HepG2 (cell line): ENCODE measurements around the gene CD93. TPM values are rescaled to one million over a fixed set of nuclear protein-coding genes. Genes with fewer than 3 reads are reported as not detected.

Source experiments
- BATF2 ChIP-seq: sonication (generic); formaldehyde crosslinking; IDR thresholded peaks from 2 replicates; pipeline ENCODE4 v1.8.0; 2022; ENCODE audit warnings: mild to moderate bottlenecking, missing genetic modification reagents, moderate library complexity
- FOSL2 ChIP-seq: sonication (generic); formaldehyde crosslinking; IDR thresholded peaks from 2 replicates; pipeline ENCODE4 v1.4.0; 2020; ENCODE audit warnings: missing genetic modification reagents
- HHEX ChIP-seq: IDR thresholded peaks from 2 replicates; pipeline ENCODE4 v1.6.1; 2016; ENCODE audit warnings: control low read depth
- ZBTB40 ChIP-seq, 2 experiments: fragments of 450-650 bp in 1 of 2; sonication (generic) in 1 of 2; formaldehyde crosslinking in 1 of 2; IDR thresholded peaks; 2 replicates each; pipeline versions ENCODE4 v1.6.1 to v1.8.0; 2016 to 2022; ENCODE audit warnings: antibody characterized with exemption in 1 of 2, mild to moderate bottlenecking in 1 of 2, missing genetic modification reagents in 1 of 2
- ZMAT3 ChIP-seq: sonication (generic); formaldehyde crosslinking; conservative IDR thresholded peaks from 2 replicates; pipeline ENCODE4 v1.7.0; 2021; ENCODE audit warnings: missing genetic modification reagents
- ZUFSP ChIP-seq: sonication (generic); formaldehyde crosslinking; IDR thresholded peaks from 2 replicates; pipeline ENCODE4 v1.9.0; 2021; ENCODE audit warnings: missing genetic modification reagents, mild to moderate bottlenecking, borderline replicate concordance
- polyA plus RNA-seq, 8 experiments: library from polyadenylated mRNA; depleted of rRNA in 3 of 8; stranded (reverse) in 7 of 8; unstranded in 1 of 8; fragments of >200 nt; fragmentation: Illumina TruSeq in 4 of 8; extraction: Trizol in 4 of 8; gene quantifications; 2 replicates each; pipeline versions ENCODE4 v1.2.1 to v1.2.3, GENCODE V29; 2011 to 2016; ENCODE audit warnings: low read depth in 4 of 8, missing spikeins in 1 of 8, mixed read lengths in 1 of 8; ENCODE audit not compliant: insufficient read depth in 1 of 8
- total RNA-seq, 5 experiments: library from RNA; depleted of rRNA; stranded (reverse); fragments of >200 nt; fragmentation: Illumina TruSeq; extraction: Trizol; gene quantifications; 2 replicates each; pipeline ENCODE4 v1.2.3, GENCODE V29; 2016; ENCODE audit warnings: low read depth in 1 of 5

The CD93 gene
- total and polyA plus RNA-seq, 2 of the 13 experiments (the other 11 are each of a cell fraction or from before 2014, with no cell fraction given): not detected

- no peak for TF ChIP-seq ZBTB40 (IDR thresholded peaks at IDR 0.05)
- no peak for TF ChIP-seq ZBTB40 (CRISPR knock-in tag; IDR thresholded peaks at IDR 0.05)
- no peak for TF ChIP-seq HHEX
- no peak for TF ChIP-seq FOSL2
- TF ChIP-seq BATF2 (CRISPR knock-in tag): no peak
- no peak for TF ChIP-seq ZUFSP (CRISPR knock-in tag)
- no peak for TF ChIP-seq ZMAT3 (CRISPR knock-in tag)
Measured at GRCh38 chr20:23125625-23126191, 39.6 kb upstream of the CD93 start (continued).
